Activated naive CD8-positive, alpha-beta T cell treated with anti-CD3 and anti-CD28 coated beads, Interleukin-2, amount 50 U/mL, for 24 hours (primary cell): Measurements from ENCODE around the gene CERS5.

ENCODE experiments used
- ATAC-seq: fragments of 150-1000 bp; cut with Tn5 transposase; one replicate; pipeline ENCODE4 v1.10.0; 2021
- DNase-seq: peaks from one replicate; pipeline ENCODE4 v3.0.0; 2021
- H3K27ac Mint-ChIP-seq: one replicate; pipeline ENCODE4 v1.8.0; 2021; ENCODE audit warnings: mild to moderate bottlenecking, mixed read lengths
- H3K27me3 Mint-ChIP-seq: one replicate; pipeline ENCODE4 v1.8.0; 2021; ENCODE audit warnings: mixed read lengths
- H3K36me3 Mint-ChIP-seq: one replicate; pipeline ENCODE4 v1.8.0; 2021; ENCODE audit warnings: low read depth, mixed read lengths
- H3K4me1 Mint-ChIP-seq: one replicate; pipeline ENCODE4 v1.8.0; 2021; ENCODE audit warnings: mixed read lengths
- H3K4me3 Mint-ChIP-seq: one replicate; pipeline ENCODE4 v1.8.0; 2021; ENCODE audit warnings: mild to moderate bottlenecking, moderate library complexity, mixed read lengths
- H3K9me3 Mint-ChIP-seq: one replicate; pipeline ENCODE4 v1.8.0; 2021; ENCODE audit warnings: mixed read lengths

CERS5 gene

GRCh38 chr12:50195832-50196231 lies 28.7 kb upstream of the CERS5 start:
- Mint-ChIP-seq H3K27me3 (no peaks in the 10 kb centered on the region), H3K4me1 (no peaks in the 10 kb centered on the region), H3K4me3 (no peak overlapping the region), H3K9me3 (no peaks in the 10 kb centered on the region), H3K27ac (no peak overlapping the region), H3K36me3 (peaks cover 29% of the 10 kb centered on the region)
- DNase-seq (no peak), ATAC-seq (no peak)

DNA sequence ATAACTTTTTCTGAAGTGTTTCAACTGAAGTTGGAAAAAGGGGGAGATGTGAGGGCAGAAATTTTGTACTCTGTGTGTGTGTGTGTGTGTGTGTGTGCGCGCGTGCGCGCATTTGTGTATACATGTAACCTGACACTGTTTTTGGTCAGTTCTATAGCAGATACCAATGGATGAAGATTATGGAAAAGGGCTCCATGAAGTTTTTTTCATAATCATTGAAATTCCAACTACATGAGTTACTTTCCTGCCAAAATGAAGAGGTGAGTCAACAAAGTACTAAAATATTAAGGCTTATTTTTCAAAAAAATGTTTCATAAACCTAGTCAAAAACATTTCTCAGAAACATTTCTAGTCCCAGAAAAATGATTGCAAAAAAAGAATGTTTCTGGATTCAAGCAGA lies 25.7 kb upstream of the CERS5 start:
- DNase-seq (no peak), ATAC-seq (no peak)
- Mint-ChIP-seq H3K27me3 (no peaks in the 10 kb centered on the region), H3K9me3 (no peaks in the 10 kb centered on the region), H3K36me3 (peaks cover 24% of the 10 kb centered on the region), H3K4me1 (peaks cover 17% of the 10 kb centered on the region), H3K4me3 (no peak overlapping the region), H3K27ac (no peak overlapping the region)

DNA sequence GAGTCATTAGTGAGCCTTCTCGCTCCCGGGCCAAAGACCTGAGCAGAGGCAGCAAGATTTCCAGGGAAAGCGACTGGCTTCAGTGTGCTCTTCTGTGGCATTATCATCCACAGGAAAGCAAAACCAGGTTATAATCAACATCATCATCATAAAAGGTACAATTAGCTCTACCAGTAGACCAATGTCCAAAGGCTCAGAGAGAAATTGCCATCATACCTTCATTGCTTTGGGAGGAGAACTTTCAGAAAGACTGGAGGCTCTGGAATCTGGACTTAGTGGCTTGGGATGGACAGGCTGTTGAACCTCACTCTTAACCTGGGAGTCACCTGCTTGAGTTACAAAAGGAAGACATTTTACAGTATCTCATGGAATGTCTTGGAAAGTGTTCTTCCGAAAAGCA lies 25.1 kb upstream of the CERS5 start:
- ATAC-seq = no peak
- H3K36me3 Mint-ChIP-seq = peaks cover 21% of the 10 kb centered on the region

GRCh38 chr12:50190859-50191258 lies 23.7 kb upstream of the CERS5 start:
- no peak for ATAC-seq
- Mint-ChIP-seq H3K27ac (no peak overlapping the region), H3K9me3 (no peaks in the 10 kb centered on the region)

More for the DNA sequence above, 25.1 kb upstream of the CERS5 start:
- Mint-ChIP-seq H3K9me3 (no peaks in the 10 kb centered on the region), H3K27me3 (no peaks in the 10 kb centered on the region), H3K4me1 (peaks cover 24% of the 10 kb centered on the region), H3K27ac (no peak overlapping the region), H3K4me3 (no peak overlapping the region)
- DNase-seq = no peak

DNA sequence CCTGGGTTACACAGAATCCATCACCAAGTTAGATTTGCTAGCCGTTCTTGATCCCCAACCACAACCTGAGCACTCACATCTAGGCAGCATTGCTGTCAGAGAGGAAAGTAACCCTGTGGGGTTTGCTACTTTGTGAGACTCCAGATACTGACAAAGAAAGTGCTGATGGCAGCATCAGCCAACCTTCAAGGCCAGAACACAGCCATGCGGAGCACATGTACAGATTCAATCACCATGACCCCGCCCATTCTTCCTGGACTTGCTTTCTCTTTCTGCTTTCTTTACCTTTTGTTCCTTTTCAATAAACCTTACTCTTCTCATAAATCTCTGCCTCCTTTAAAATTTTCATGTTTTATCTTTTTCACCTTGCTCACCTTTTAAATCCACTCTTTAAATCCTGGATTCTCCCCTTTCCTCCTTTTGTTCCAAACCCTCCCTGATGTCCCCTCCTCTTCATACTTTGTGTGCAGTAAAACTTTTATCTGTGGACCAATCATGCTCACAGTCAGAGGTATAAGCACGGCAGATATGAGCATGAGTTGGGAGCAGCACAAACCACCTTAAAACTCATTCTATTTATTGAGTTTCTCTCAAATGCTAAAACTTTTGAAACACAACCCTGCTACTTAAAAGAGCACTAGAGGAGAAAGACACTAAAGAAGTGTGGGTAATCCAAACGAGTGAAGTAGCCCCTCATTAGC lies 21.9 kb upstream of the CERS5 start:
- peaks cover 32% of the 10 kb centered on the region for H3K36me3 Mint-ChIP-seq
- peak; percentile 10 for DNase-seq
- no peak for ATAC-seq
- H3K4me3 Mint-ChIP-seq = no peak overlapping the region
- peak overlapping the region; percentile 89 for H3K27ac Mint-ChIP-seq
- H3K9me3 Mint-ChIP-seq = no peaks in the 10 kb centered on the region
- H3K27me3 Mint-ChIP-seq = no peaks in the 10 kb centered on the region
- H3K4me1 Mint-ChIP-seq = peaks cover 51% of the 10 kb centered on the region

More at GRCh38 chr12:50190859-50191258, 23.7 kb upstream of the CERS5 start:
- DNase-seq = no peak
- Mint-ChIP-seq H3K36me3 (peaks cover 22% of the 10 kb centered on the region), H3K4me1 (peaks cover 37% of the 10 kb centered on the region), H3K27me3 (no peaks in the 10 kb centered on the region), H3K4me3 (no peak overlapping the region)

DNA sequence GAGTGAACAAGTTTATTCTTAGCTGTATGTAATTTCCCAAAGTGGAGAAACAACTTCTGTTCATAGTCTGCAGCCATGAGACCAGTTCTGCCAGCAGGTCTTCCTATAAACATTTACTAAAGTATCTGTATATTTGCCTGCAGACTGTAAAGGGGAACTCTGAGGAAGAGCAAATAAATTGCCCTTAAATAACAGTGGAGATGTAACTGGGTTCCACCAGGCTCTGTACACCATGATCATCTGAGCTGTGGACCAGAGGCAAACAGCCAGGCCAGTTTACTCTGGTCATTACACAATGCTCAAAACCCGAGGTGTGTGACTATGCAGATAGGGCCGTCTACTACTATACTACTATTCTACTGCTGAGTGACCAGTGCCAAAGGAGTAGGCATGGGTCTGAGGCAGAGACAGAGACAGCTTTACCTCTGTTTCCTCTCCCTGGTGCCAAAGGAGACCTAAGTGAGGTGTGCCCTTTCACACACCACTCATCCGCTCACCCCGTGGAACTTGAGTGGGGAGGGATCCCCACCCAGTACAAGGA lies 21.1 kb upstream of the CERS5 start:
- H3K4me1 Mint-ChIP-seq = peaks cover 55% of the 10 kb centered on the region
- ATAC-seq (no peak), DNase-seq (no peak)
- H3K4me3 Mint-ChIP-seq = no peak overlapping the region
- no peaks in the 10 kb centered on the region for H3K9me3 Mint-ChIP-seq
- H3K27me3 Mint-ChIP-seq = no peaks in the 10 kb centered on the region
- peaks cover 34% of the 10 kb centered on the region for H3K36me3 Mint-ChIP-seq
- peak overlapping the region; percentile 89 for H3K27ac Mint-ChIP-seq

DNA sequence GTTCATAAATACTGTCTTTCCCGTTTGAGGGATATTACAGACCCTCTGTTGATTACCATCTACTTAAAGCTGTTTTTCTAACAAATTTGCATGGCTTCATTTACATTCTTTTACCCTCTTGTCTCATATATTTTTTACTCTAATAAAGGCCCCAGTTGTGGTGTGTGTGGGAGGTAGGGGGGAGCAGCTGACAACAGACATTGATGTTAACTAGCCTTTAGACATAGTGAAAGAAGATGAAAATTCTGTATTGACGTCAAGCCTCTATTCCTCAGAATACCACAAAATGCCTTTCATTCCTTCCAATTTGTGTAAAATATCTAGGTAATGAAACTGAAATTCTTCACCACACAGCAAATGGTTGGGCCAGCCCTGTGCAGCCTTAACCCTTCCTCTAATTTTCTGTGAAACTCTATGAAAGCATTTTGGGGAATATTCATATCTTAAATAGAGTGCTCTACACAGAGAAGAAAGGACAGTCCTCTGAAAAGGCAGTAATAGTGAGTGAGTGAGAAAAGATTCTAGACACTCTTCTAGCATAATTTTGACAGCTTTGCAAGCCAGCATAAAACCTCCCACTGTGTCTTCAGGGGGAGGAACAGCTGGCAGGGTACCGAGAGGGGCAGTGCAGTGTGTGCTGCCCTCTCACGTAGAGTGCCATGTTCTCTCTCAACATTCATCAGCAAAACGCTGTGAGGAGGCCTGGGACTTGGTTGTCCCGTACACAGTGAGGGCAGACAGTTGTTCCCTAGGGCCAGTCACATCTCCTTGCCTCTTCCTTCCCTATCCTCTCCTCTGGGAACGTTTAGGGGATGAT lies 20.1 kb upstream of the CERS5 start:
- Mint-ChIP-seq H3K4me3 (peak overlapping the region; percentile 52), H3K9me3 (no peaks in the 10 kb centered on the region), H3K27me3 (no peaks in the 10 kb centered on the region), H3K36me3 (peaks cover 27% of the 10 kb centered on the region), H3K27ac (peak overlapping the region; percentile 89), H3K4me1 (peaks cover 55% of the 10 kb centered on the region)
- ATAC-seq (peak; percentile 85), DNase-seq (peak; percentile 47)

- ATAC-seq (peak; percentile 33), DNase-seq (no peak)
- H3K4me3 Mint-ChIP-seq = peak overlapping the region; percentile 52
- peak overlapping the region; percentile 89 for H3K27ac Mint-ChIP-seq
- no peaks in the 10 kb centered on the region for H3K27me3 Mint-ChIP-seq
- H3K36me3 Mint-ChIP-seq = peaks cover 25% of the 10 kb centered on the region
- peaks cover 55% of the 10 kb centered on the region for H3K4me1 Mint-ChIP-seq
- no peaks in the 10 kb centered on the region for H3K9me3 Mint-ChIP-seq
Measured at GRCh38 chr12:50186681-50187080, 19.5 kb upstream of the CERS5 start.

- peak overlapping the region; percentile 89 for H3K27ac Mint-ChIP-seq
- peaks cover 25% of the 10 kb centered on the region for H3K36me3 Mint-ChIP-seq
- DNase-seq (no peak), ATAC-seq (no peak)
- H3K27me3 Mint-ChIP-seq = no peaks in the 10 kb centered on the region
- H3K4me3 Mint-ChIP-seq = no peak overlapping the region
- H3K9me3 Mint-ChIP-seq = no peaks in the 10 kb centered on the region
- peaks cover 55% of the 10 kb centered on the region for H3K4me1 Mint-ChIP-seq
Measured at GRCh38 chr12:50185970-50186663, 18.9 kb upstream of the CERS5 start.

DNA sequence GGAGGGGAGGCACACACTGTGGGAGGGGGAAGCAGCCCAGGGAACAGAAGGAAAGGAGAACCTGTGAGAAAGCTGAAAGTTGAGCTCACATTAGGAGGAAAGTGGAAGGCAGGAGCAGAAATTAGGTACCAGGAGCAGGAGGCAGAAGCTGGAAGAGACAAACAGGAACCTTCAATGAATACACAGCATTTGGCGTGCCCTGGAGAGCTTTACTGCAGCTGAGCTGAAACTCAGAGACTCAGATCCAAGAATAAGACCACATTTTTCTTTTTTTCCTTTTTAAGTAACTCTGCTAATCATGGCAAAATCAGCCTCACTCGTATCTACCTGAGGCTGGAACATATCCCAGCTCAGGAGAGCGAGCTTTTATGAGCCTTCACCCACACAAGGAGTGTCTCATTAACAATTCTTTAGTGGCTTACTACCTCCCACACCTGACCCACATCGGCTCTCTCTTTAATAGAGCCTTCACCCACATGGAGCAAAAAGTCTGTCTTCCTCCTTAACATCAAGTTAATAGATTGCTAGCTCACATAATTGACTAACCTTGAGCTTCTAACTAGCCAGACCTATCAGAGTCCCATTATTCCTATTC lies 18.2 kb upstream of the CERS5 start:
- Mint-ChIP-seq H3K4me3 (peak overlapping the region; percentile 24), H3K27me3 (no peaks in the 10 kb centered on the region), H3K36me3 (peaks cover 25% of the 10 kb centered on the region), H3K27ac (peak overlapping the region; percentile 89), H3K9me3 (no peaks in the 10 kb centered on the region), H3K4me1 (peaks cover 55% of the 10 kb centered on the region)
- DNase-seq = no peak
- no peak for ATAC-seq

GRCh38 chr12:50184261-50184660 lies 17.1 kb upstream of the CERS5 start:
- Mint-ChIP-seq H3K4me3 (no peak overlapping the region), H3K36me3 (peaks cover 22% of the 10 kb centered on the region), H3K27me3 (no peaks in the 10 kb centered on the region), H3K27ac (peak overlapping the region; percentile 89), H3K9me3 (no peaks in the 10 kb centered on the region), H3K4me1 (peaks cover 52% of the 10 kb centered on the region)
- DNase-seq (no peak), ATAC-seq (no peak)

GRCh38 chr12:50182461-50182860 lies 15.3 kb upstream of the CERS5 start:
- no peak overlapping the region for H3K4me3 Mint-ChIP-seq
- peak overlapping the region; percentile 26 for H3K27ac Mint-ChIP-seq
- H3K27me3 Mint-ChIP-seq = no peaks in the 10 kb centered on the region

GRCh38 chr12:50181691-50182090 lies 14.5 kb upstream of the CERS5 start:
- DNase-seq (no peak), ATAC-seq (no peak)
- no peaks in the 10 kb centered on the region for H3K9me3 Mint-ChIP-seq
- no peaks in the 10 kb centered on the region for H3K27me3 Mint-ChIP-seq
- peaks cover 26% of the 10 kb centered on the region for H3K4me1 Mint-ChIP-seq
- H3K4me3 Mint-ChIP-seq = no peak overlapping the region
- H3K27ac Mint-ChIP-seq = peak overlapping the region; percentile 32
- peaks cover 19% of the 10 kb centered on the region for H3K36me3 Mint-ChIP-seq

More at GRCh38 chr12:50182461-50182860, 15.3 kb upstream of the CERS5 start:
- H3K9me3 Mint-ChIP-seq = no peaks in the 10 kb centered on the region
- no peak for DNase-seq
- ATAC-seq = no peak
- H3K36me3 Mint-ChIP-seq = peaks cover 19% of the 10 kb centered on the region
- H3K4me1 Mint-ChIP-seq = peaks cover 34% of the 10 kb centered on the region

- Mint-ChIP-seq H3K27me3 (no peaks in the 10 kb centered on the region), H3K9me3 (no peaks in the 10 kb centered on the region), H3K27ac (no peak overlapping the region), H3K36me3 (peaks cover 6% of the 10 kb centered on the region), H3K4me1 (no peaks in the 10 kb centered on the region), H3K4me3 (no peak overlapping the region)
- ATAC-seq (no peak), DNase-seq (no peak)
Measured at GRCh38 chr12:50175716-50176026, 8.5 kb upstream of the CERS5 start.
